Transverse colon (tissue), 3 donors: ENCODE results near the gene CES2.

ENCODE experiments used
- POLR2A ChIP-seq: fragments of 450-650 bp; IDR thresholded peaks from one replicate; pipeline ENCODE4 v1.6.1; 2016; ENCODE audit warnings: antibody characterized with exemption, mild to moderate bottlenecking, moderate library complexity
- TF ChIP-seq, protein P1 (sequence below), 5 experiments: fragments of 200-600 bp in 3 of 5; fragments of 450-650 bp in 2 of 5; sonication (generic) in 3 of 5; IDR thresholded peaks; 1 replicate in 2 of 5; 2 replicates in 3 of 5; pipeline ENCODE4 v1.5.1; 2016 to 2017; ENCODE audit warnings: antibody characterized with exemption in 5 of 5, inconsistent platforms in 3 of 5, mild to moderate bottlenecking in 2 of 5, moderate library complexity in 1 of 5

DNA sequence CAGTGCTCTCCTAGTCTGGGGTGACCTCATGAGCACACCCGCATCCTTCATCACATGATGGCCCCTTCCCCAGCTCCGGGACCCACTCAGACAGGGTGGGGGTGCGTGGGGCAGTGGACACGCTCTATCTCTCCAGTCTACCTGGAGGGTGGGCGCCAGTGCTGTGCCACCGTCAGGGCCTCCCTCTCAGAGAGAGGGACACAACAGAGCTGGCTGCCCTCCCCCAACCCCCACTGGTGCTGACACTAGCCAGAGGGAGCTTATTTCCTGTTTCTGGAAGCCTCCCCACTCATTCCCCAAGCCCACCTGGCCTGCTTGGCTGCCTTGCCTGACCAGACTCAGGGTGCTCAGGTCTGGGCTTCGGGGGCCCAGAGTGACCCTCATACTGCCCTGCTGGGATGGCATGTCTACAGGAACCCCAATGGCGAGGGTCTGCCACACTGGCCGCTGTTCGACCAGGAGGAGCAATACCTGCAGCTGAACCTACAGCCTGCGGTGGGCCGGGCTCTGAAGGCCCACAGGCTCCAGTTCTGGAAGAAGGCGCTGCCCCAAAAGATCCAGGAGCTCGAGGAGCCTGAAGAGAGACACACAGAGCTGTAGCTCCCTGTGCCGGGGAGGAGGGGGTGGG is 8.2 kb downstream of the CES2 start:
- TF ChIP-seq, protein P1, sequence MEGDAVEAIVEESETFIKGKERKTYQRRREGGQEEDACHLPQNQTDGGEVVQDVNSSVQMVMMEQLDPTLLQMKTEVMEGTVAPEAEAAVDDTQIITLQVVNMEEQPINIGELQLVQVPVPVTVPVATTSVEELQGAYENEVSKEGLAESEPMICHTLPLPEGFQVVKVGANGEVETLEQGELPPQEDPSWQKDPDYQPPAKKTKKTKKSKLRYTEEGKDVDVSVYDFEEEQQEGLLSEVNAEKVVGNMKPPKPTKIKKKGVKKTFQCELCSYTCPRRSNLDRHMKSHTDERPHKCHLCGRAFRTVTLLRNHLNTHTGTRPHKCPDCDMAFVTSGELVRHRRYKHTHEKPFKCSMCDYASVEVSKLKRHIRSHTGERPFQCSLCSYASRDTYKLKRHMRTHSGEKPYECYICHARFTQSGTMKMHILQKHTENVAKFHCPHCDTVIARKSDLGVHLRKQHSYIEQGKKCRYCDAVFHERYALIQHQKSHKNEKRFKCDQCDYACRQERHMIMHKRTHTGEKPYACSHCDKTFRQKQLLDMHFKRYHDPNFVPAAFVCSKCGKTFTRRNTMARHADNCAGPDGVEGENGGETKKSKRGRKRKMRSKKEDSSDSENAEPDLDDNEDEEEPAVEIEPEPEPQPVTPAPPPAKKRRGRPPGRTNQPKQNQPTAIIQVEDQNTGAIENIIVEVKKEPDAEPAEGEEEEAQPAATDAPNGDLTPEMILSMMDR (IDR thresholded peaks at IDR 0.05) = no peak
- no peak for TF ChIP-seq POLR2A
